Measurements from ENCODE around the gene ANO6. TPM values are rescaled to one million over a fixed set of nuclear protein-coding genes. Genes with fewer than 3 reads are reported as not detected.

Gene ANO6
- total and polyA plus RNA-seq, 10 donors, result 2.3 to 38.5 (median 31.7) TPM

DNA sequence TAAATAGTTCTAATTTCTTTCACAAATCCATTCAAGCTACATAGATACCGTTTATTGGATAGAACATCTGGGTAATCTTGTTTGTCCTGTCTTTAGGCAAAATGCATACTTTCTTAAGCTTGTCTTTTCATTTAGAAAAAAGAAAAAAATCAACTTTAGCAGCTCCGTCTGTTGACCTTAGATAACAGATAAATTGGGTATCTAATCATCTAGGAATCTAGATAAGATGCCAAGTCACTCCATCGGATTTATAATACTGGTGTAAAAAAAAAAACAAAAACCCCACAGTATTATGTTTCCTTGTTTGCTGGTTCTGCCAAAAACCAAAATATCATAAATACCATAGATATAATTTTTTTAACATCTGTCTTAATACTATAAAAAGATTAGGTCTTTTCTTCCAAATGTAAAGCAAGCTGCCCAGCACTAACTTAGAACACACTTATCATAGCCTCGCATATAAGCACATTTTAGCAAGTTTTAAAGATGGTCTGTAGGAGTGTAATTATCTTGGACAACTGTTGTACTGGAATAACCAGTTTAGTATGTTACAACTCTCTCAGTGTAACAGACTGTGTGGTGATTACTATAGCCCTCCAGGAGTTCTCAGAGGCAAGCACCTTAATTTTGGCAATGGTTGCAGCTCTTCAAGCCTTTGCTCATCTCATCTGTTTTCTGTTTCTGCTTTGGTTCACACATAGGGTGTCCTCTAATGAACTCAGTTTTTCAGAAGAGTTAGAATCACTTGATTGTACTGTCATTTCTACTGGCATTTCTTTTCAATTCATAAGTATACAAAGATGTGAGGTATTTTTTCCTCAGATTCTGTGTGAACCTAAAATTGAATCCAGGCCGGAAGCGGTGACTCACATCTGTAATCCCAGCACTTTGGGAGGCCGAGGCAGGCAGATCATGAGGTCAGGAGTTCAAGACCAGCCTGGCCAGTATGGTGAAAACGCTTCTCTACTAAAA lies 83.1 kb downstream of the ANO6 start:
- no peak for DNase-seq
- Histone ChIP-seq H3K4me1 (peaks cover 0 to 4% (median 0%) of the 10 kb centered on the region in 6 donors), H3K27ac (no peak overlapping the region), H3K27me3 (replicated peaks in 1 of 7) (no peaks in the 10 kb centered on the region), H3K4me3 (no peak overlapping the region), H3K36me3 (peaks cover 0 to 6% (median 0%) of the 10 kb centered on the region in 6 donors), H3K9me3 (no peaks in the 10 kb centered on the region)
- no peak for TF ChIP-seq POLR2A (IDR thresholded peaks at IDR 0.05)
- TF ChIP-seq, protein P1, sequence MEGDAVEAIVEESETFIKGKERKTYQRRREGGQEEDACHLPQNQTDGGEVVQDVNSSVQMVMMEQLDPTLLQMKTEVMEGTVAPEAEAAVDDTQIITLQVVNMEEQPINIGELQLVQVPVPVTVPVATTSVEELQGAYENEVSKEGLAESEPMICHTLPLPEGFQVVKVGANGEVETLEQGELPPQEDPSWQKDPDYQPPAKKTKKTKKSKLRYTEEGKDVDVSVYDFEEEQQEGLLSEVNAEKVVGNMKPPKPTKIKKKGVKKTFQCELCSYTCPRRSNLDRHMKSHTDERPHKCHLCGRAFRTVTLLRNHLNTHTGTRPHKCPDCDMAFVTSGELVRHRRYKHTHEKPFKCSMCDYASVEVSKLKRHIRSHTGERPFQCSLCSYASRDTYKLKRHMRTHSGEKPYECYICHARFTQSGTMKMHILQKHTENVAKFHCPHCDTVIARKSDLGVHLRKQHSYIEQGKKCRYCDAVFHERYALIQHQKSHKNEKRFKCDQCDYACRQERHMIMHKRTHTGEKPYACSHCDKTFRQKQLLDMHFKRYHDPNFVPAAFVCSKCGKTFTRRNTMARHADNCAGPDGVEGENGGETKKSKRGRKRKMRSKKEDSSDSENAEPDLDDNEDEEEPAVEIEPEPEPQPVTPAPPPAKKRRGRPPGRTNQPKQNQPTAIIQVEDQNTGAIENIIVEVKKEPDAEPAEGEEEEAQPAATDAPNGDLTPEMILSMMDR (IDR thresholded peaks at IDR 0.05 in 8 of 11, conservative IDR thresholded peaks at IDR 0.05 in 3 of 11), result no peak
- TF ChIP-seq POLR2AphosphoS5 (IDR thresholded peaks at IDR 0.05), result no peak
- WGBS, 5 donors, result 61 to 76% (median 69%) methylated on average over 8 of the region's 8 CpGs
- intact Hi-C loops (cut with DNase I; ENCODE audit: low total_unique reads), result no loop called here

DNA sequence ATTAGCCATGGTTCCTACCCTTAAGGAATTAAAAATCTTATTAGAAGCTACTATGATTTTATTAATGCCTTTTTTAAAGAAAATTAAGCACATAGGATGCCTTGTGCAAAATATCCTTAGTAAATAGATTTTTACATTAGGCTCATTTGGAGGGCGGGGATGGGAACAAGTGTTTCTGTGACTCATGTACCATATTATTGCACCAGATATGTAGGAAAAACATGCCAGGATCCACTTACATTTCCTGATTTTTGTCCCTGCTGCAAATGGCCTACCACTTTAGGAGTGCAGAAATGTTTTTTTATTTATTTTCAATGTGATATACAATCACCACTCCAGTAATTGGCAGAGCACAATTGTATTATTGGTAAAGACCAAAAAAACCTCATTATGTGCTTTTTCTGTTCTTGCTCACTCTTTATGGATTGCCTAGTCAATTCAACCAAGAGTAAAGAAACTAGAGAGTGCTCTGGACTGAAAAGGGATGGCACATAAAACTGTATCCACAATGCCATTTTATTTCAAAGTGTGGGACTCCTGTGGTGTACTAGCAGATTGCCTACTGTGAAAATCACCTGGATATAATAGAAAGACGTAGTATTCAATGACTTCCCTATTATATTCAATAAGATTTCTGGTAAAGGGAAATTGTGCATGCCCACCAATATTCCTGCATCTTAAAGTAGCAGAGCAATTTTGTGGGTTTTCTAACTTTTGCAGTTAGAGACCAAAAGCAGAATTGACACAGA lies 86.9 kb downstream of the ANO6 start:
- intact Hi-C loops (cut with DNase I; ENCODE audit: low total_unique reads), result no loop called here
- Histone ChIP-seq H3K4me3 (no peak overlapping the region), H3K36me3 (peaks cover 0 to 18% (median 0%) of the 10 kb centered on the region in 6 donors), H3K4me1 (peaks cover 0 to 4% (median 0%) of the 10 kb centered on the region in 6 donors), H3K9me3 (no peaks in the 10 kb centered on the region), H3K27me3 (replicated peaks in 1 of 7) (no peaks in the 10 kb centered on the region), H3K27ac (no peak overlapping the region)
- TF ChIP-seq POLR2A (IDR thresholded peaks at IDR 0.05), result no peak
- TF ChIP-seq, protein P1 (IDR thresholded peaks at IDR 0.05 in 8 of 11, conservative IDR thresholded peaks at IDR 0.05 in 3 of 11), result no peak
- no peak for TF ChIP-seq POLR2AphosphoS5 (IDR thresholded peaks at IDR 0.05)
- DNase-seq, result no peak
- 88 to 99% (median 93%) methylated on average over 2 of the region's 2 CpGs for WGBS, 5 donors

DNA sequence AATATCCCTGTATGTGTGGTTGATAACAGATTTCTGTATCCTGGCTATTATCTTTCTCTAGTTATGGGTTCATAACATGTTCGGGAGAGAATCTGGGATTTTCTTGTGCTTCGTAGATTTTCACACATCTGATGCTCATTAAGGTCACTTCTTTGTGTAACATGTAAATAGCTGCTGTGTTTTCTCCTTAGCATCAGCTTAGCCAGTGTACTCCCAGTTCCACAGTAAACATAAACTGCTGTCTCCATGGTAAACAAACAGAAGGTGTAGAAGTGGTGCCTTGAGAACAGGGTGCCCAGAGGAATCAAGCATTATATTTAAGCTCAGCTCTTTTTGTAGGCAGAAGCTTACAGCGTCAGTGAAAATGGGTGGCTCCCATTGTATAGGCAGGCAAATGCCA lies 88.0 kb downstream of the ANO6 start:
- Histone ChIP-seq H3K27me3 (replicated peaks in 1 of 7) (no peaks in the 10 kb centered on the region), H3K4me3 (no peak overlapping the region), H3K27ac (no peak overlapping the region), H3K4me1 (peaks cover 0 to 1% (median 0%) of the 10 kb centered on the region in 6 donors), H3K36me3 (peaks cover 0 to 18% (median 0%) of the 10 kb centered on the region in 6 donors), H3K9me3 (no peaks in the 10 kb centered on the region)
- DNase-seq, result no peak
- 95 to 100% (median 96%) methylated on average over 3 of the region's 3 CpGs for WGBS, 5 donors
- intact Hi-C loops (cut with DNase I; ENCODE audit: low total_unique reads), result no loop called here
- no peak for TF ChIP-seq POLR2A (IDR thresholded peaks at IDR 0.05)
- TF ChIP-seq POLR2AphosphoS5 (IDR thresholded peaks at IDR 0.05), result no peak
- TF ChIP-seq, protein P1 (IDR thresholded peaks at IDR 0.05 in 8 of 11, conservative IDR thresholded peaks at IDR 0.05 in 3 of 11), result no peak
